Measurements from ENCODE around the gene TSPAN1.
A peak's percentile ranks its signal among the peaks of the same experiment; 100 is the strongest.

Gene TSPAN1

GRCh38 chr1:46131712-46132528 is 43.0 kb upstream of the TSPAN1 start:
- no peak for ATAC-seq (ENCODE audit: low read depth)
- H3K36me3 ChIP-seq (ENCODE audit: low read depth), result 0 out of 2 replicates have a peak, but pooled peaks cover 3% of the 10 kb centered on the region
- no peaks in the 10 kb centered on the region for H3K9me3 ChIP-seq (ENCODE audit: severe bottlenecking)
- no peak for DNase-seq (ENCODE audit: low spot score)
- peaks cover 38% of the 10 kb centered on the region for H3K4me1 ChIP-seq (ENCODE audit: insufficient read depth, poor library complexity, severe bottlenecking)
- peak overlapping the region; percentile 46 for H3K4me3 ChIP-seq (ENCODE audit: severe bottlenecking)
- peak overlapping the region; percentile 79 for H3K27ac ChIP-seq (ENCODE audit: poor library complexity, severe bottlenecking)
- TF ChIP-seq CTCF (IDR thresholded peaks at IDR 0.05; ENCODE audit: poor library complexity, severe bottlenecking), result no peak
- no peaks in the 10 kb centered on the region for H3K27me3 ChIP-seq (ENCODE audit: insufficient read depth, poor library complexity, severe bottlenecking)

- H3K36me3 ChIP-seq (ENCODE audit: low read depth), result 0 out of 2 replicates have a peak, but pooled peaks cover 2% of the 10 kb centered on the region
- TF ChIP-seq CTCF (IDR thresholded peaks at IDR 0.05; ENCODE audit: poor library complexity, severe bottlenecking), result no peak
- peak; percentile 87 for ATAC-seq (ENCODE audit: low read depth)
These were observed 42.2 kb upstream of the TSPAN1 start, which contains the start of gene PIK3R3 for GRCh38 chr1:46132529-46133180. Gene PIK3R3, minus strand, starts transcription at chr1:46132629. Its CDS starts 677 bp downstream, at chr1:46131952.

GRCh38 chr1:46133181-46133658 is 41.7 kb upstream of the TSPAN1 start:
- Histone ChIP-seq H3K9me3 (ENCODE audit: severe bottlenecking) (no peaks in the 10 kb centered on the region), H3K27ac (ENCODE audit: poor library complexity, severe bottlenecking) (peak overlapping the region; percentile 79), H3K36me3 (ENCODE audit: low read depth) (no peaks in the 10 kb centered on the region), H3K27me3 (ENCODE audit: insufficient read depth, poor library complexity, severe bottlenecking) (no peaks in the 10 kb centered on the region), H3K4me3 (ENCODE audit: severe bottlenecking) (peak overlapping the region; percentile 46), H3K4me1 (ENCODE audit: insufficient read depth, poor library complexity, severe bottlenecking) (peaks cover 32% of the 10 kb centered on the region)
- no peak for TF ChIP-seq CTCF (IDR thresholded peaks at IDR 0.05; ENCODE audit: poor library complexity, severe bottlenecking)
- ATAC-seq (ENCODE audit: low read depth) (peak; percentile 30), DNase-seq (ENCODE audit: low spot score) (no peak)

More at GRCh38 chr1:46132529-46133180, 42.2 kb upstream of the TSPAN1 start, which contains the start of gene PIK3R3:
- Histone ChIP-seq H3K9me3 (ENCODE audit: severe bottlenecking) (no peaks in the 10 kb centered on the region), H3K27me3 (ENCODE audit: insufficient read depth, poor library complexity, severe bottlenecking) (no peaks in the 10 kb centered on the region), H3K27ac (ENCODE audit: poor library complexity, severe bottlenecking) (peak within 1 kb of the TSS; percentile 79), H3K4me1 (ENCODE audit: insufficient read depth, poor library complexity, severe bottlenecking) (peaks cover 37% of the 10 kb centered on the region), H3K4me3 (ENCODE audit: severe bottlenecking) (peak within 1 kb of the TSS; percentile 46)
- peak; percentile 99 for DNase-seq (ENCODE audit: low spot score)

- H3K4me3 ChIP-seq (ENCODE audit: severe bottlenecking), result peak overlapping the region; percentile 46
- no peaks in the 10 kb centered on the region for H3K9me3 ChIP-seq (ENCODE audit: severe bottlenecking)
- ATAC-seq (ENCODE audit: low read depth) (no peak), DNase-seq (ENCODE audit: low spot score) (no peak)
- peak overlapping the region; percentile 79 for H3K27ac ChIP-seq (ENCODE audit: poor library complexity, severe bottlenecking)
- no peaks in the 10 kb centered on the region for H3K27me3 ChIP-seq (ENCODE audit: insufficient read depth, poor library complexity, severe bottlenecking)
- H3K4me1 ChIP-seq (ENCODE audit: insufficient read depth, poor library complexity, severe bottlenecking), result peaks cover 25% of the 10 kb centered on the region
- TF ChIP-seq CTCF (IDR thresholded peaks at IDR 0.05; ENCODE audit: poor library complexity, severe bottlenecking), result no peak
- H3K36me3 ChIP-seq (ENCODE audit: low read depth), result no peaks in the 10 kb centered on the region
These were observed 41.0 kb upstream of the TSPAN1 start for GRCh38 chr1:46133781-46134350.

All from RWPE2 (cell line).